Activated CD4-positive, CD25-positive, alpha-beta regulatory T cell treated with anti-CD3 and anti-CD28 coated beads, Interleukin-2, amount 50 U/mL, for 16 hours (primary cell): ENCODE measurements around the gene ZBTB20.

Experiments
- DNase-seq: peaks from one replicate; pipeline ENCODE4 v3.0.0-alpha.2; 2020; ENCODE audit warnings: low read depth, low spot score

Gene ZBTB20

DNA sequence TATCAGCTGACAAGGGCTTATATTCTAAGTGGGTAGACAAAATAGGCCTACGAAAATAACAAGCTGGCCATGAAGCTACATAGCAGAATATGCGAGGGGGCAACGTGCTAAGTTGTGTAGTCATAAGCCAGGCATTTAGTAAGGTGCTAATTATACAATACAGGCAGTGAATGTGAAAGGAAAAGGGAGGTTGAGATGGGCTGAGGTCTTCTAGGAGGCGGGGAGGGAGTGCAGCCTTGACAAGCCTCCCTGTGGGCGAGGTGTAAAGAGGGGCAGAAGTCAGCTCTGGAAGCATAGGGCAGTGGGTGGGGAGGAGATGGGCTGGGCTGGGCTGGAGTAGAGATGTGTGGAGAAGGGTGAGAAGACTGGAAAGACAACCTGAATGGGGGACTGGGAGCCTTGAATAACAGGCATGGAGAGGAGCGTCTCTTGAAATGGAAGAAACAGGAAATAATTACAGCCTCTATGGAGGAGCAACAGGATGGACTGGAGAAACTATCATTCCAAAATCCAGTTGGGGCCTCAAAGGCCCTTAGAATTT lies 852.1 kb downstream of the ZBTB20 start:
- no peak for DNase-seq

DNA sequence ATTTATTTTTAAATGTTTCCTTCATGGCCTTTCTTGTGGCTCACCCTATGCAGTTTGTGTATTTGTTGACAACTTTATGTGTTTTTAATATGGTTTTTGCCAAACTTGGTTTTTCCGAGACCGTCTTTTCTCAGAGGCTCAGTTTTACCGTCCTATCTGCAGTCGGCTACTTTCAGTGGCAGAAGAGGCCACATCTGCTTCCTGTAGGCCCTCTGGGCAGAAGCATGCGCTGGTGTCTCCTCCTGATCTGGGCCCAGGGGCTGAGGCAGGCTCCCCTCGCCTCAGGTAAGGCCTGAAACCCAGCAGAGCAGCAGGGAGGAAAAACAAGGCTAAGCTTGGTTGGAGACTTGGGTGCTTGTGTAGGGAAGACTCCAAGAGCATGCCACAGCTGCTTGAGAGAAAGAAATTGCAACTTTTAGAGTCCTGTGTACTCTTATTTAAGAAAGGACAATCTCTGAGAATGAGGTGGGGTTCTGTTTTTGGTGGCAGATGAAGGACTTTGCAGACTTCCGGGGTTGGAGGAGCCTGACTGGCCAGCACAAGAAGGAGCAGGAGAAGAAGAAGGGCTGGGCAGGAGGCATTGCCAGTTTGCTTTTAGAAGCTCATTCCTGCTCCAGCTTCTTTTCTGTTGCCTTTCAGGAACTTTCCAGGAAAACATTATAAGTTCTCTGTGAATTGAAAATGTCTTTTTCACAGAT lies 853.1 kb downstream of the ZBTB20 start, which contains the start of gene TIGIT:
Gene TIGIT (plus strand): TSS at position 191 of the 698 bp plus-strand sequence. CDS start 34 bp downstream, at position 225.
- no peak for DNase-seq

DNA sequence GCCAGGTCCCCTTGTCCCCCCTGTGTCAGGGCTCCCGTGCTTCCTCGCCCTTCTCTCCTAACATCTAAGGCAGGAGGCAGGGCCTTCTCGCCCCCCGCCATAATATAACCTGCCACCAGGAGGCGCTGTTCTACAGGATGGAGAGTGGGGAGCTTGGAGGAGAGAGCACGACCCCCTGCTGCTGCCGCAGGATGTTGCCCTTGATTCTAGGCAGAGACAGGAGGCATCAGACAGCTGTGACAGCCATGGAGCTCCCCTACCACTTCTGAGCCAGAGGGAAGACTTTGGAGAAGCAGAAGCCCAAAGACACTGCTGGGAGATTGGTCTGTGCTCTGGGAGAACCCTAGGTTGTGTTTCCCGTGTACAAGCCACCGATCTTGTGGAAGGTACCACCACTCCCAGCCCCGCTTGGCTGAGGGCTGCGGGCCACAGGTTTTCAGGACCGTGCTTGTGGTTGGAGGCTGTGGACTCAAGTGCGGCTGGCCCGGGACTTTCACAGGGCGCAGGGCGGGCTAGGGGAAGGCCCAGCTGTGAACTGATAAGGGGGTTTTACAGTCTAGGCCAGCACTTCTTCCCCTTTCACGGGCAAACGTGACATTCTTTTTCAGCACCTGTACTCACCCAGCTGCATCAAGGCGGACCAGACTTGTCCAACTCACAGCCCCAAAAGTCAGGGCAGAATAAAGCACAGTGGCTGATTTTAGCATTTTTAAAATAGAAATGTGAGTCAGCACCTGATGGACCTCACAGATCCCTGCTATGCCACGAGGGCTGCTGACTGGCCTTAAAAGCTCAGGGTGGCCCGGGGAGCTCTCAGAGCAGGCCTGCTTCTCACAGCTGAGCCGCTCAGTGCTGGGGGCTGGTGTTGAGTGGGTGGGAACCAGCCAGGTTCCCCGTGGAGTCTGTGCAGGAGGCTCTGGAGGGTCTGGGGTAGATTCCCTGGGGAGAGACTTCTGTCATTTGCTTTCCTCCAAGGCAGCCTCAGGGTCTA lies 855.9 kb downstream of the ZBTB20 start:
- DNase-seq = peak; percentile 89

DNA sequence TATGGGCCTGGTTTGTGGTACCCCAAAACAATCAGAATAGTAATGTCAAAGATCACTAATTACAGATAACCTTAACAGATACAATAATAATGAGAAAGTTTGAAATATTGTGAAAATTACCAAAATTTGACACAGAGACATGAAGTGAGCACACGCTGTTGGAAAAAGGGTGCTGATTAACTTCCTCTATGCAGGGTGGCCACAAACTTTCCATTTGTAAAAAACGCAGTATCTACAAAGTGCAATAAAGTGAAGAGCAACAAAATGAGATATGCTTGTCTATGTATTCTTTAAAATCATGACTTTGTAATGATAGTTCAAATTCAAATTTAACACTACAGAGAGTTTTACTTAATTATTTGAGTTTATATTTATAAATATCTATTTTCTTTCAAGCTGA lies 860.8 kb downstream of the ZBTB20 start:
- DNase-seq = no peak

DNA sequence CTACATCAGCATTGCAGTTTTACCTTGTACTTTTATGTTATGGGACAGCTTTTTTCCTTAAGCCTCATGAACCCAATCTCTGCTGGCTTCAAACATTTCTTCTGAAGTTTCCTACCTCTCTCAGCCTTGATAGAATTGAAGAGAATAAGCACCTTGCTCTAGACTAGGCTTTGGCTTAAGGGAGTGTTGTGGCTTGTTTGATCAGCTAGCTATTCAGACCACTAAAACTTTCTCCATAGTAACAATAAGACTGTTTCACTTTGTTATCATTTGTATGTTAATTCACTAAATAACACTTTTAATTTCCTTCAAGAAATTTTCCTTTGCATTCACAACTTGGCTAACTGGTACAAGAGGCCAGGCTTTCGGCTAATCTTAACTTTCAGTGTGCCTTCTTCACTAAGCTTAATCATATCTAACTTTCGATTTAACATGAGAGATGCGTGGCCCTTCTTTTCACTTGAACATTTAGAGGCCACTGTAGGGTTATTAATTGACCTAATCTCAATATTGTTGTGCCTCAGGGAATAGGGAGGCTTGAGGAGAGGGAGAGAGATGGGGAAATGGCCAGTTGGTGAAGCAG lies 861.3 kb downstream of the ZBTB20 start:
- no peak for DNase-seq

DNA sequence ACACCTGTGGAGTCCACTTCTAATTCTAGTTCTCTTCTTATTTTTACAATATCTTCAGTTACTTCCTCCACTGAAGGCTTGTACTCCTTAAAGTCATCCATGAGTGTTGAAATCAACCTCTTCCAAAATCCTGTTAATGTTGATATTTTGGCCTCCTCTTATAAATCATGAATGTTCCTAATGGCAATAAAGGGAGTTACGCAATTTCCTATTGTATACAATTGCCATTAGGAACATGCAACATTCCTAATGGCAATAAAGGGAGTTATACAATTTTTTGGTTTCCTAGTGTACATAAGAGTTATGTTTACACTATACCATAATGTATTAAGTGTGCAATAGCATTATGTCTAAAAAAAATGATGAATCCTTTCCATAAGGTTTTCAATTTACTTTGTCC lies 862.4 kb downstream of the ZBTB20 start:
- DNase-seq = no peak
